Measurements from ENCODE around the gene GMFB. TPM values are rescaled to one million over a fixed set of nuclear protein-coding genes. Genes with fewer than 3 reads are reported as not detected.

Gene GMFB
- polyA plus RNA-seq (ENCODE audit: insufficient read length) = 49.0 TPM

DNA sequence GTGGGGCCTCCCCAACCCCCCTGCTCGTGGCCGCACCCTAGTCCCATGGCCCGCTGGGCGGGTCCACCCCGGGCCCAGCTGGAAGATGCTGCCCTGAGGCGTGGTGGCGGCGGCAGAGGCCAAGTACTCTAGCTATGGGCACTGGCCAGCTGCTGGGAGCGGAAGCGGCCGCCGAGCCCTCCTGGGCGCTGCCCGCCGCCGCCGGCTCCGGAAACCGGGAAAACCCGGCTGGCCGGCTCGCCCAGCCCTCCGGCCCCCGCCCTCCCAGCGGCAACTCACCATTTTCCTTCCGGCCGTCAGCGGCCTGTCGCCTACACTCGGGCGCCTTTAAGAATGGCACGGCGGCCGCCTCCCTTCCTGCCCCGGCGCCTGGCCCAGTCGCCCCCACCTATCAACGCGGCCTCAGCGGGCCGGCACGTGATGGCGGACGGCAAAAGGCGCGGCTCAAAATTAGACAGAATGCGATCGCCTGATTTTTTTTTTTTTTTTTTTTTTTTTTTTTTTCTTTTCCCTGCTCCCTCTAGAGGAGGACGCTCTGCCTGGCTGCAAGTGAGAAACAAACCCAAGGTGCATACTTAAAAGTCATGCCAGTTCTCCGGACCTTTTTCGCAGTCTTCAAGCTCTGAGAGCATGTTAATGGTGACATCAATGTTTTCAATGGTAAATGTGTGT lies at the start of gene GMFB:
GMFB (minus strand) TSS at position 335 of the 672 bp plus-strand sequence; CDS start at position 282, 53 bp downstream.
- peak; percentile 56 for DNase-seq (ENCODE audit: low read depth)

DNA sequence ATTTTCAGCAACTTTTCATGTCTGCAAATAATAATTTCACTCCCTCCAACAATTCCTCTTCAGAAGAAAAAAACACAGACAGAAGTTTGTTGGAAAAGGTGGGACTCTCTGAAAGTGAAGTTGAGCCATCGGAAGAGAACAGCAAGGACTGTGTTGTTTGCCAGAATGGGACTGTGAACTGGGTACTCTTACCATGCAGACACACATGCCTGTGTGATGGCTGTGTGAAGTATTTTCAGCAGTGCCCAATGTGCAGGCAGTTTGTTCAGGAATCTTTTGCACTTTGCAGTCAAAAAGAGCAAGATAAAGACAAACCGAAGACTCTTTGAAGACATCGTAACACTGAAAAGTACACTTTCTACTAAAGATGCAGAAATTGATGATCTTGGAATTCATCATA lies 49.3 kb upstream of the GMFB start:
- no peak for DNase-seq (ENCODE audit: low read depth)

DNA sequence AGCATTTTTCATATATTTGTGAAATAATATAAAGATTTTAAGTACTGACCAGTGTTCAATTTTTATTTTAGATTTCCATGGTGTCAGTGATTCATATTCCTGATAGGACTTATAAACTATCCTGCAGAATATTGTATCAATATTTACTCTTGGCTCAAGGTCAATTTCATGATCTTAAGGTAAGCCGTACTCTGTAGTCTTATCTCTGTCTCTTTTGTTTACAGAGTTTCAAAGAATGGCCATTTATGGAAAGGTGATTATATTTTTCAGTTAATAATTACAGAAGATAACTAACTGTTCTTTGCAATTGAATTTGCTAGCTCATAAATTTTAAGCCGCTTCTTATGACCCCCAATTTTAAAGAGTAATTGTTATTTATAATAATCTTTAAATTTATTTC lies 48.9 kb upstream of the GMFB start:
- DNase-seq (ENCODE audit: low read depth) = no peak

DNA sequence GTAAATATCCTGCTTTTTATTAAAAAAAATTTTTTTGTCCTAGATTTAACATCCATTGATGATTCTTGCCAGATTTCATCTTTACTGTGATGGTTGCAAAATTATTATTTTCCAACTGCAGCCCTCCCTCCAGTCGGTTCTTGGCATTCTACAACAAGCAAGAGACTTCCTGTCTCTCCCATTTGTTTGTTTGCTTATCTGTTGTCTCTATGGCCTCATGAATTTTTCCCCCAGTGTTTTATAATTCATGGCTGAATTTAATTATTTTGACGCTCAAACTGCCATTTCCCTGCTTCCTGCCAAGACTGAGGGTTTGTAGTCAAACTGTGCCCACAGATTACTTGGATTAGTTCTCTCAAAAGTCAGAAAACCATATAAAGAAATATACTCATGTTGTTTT lies 46.9 kb upstream of the GMFB start:
- DNase-seq (ENCODE audit: low read depth) = no peak

DNA sequence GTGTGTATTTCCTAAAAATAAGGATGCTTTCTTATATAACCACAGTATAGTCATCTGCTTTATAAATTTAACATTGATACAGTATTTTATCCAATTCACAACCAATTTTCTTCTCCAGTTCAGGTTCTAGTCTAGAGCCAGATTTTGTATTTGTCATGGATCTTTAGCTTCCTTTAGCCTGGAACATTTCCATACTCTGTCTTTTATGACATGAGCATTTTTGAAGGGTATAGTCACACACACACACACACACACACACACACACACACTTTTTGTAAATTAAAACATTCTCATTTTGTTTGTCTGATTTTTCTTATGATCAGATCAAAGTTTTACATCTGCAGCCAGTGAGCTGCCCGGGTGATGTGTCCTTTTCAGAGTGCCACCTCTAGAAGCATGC lies 46.3 kb upstream of the GMFB start:
- no peak for DNase-seq (ENCODE audit: low read depth)

DNA sequence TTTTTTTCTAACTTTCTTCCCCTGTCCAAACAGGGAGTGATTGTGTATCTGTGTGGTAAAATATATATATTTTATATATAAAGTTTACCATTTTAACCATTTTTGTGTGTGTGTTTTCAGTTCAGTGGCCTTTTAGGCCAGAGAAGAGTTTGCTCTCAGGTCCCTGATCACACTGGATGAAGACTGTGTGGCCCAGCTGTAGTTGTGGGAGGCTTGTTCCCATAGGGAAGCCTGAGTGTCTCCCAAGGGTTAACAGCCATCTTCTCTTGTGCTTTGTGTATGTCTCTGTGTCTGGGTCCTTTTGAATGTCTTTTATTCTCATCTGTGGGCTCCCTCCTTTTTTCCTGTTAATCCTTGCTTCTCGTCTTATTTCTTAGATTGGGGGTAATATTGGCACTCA lies 44.3 kb upstream of the GMFB start:
- DNase-seq (ENCODE audit: low read depth) = no peak

DNA sequence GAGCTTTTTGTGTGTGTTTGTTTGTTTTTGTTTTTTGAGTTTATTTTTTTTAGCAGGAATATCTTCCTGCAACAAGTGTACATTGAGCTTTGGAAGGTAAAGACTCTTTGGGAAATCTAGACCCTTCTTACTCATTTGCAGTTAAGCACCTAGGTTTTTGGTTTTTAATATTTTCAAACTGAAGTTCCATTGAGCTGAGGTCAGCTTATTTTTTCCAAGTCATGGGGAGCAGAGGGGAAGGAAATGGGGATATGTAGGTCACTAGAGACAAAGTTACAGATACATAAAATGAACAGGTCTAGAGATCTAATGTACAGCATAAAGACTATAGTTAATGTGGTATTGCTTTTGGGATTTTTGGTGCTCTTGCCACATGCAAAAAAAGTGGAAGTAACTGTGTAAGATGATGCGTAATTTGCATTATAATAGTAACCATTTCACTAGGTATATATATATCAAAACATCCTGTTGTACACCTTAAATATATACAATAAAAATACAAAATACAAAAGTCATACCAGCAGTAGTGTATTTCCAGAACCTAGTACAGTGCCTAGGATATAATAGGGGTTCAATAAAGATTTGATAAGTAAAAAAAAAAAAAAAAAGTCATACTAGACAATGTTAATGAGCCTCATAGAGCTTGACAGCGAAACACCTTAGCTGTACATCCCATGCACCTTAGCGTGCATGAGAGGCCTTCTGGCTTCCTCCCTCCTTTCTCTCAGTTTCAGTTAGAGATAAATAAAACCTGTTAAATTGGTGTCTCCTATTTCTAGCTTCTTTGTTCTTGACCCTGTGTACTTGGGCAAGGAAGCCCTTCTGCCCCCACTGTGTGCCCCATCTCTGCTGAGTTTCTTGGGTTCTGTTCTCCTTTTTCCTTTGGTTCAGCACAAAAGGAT lies 43.6 kb upstream of the GMFB start:
- DNase-seq (ENCODE audit: low read depth) = no peak

DNA sequence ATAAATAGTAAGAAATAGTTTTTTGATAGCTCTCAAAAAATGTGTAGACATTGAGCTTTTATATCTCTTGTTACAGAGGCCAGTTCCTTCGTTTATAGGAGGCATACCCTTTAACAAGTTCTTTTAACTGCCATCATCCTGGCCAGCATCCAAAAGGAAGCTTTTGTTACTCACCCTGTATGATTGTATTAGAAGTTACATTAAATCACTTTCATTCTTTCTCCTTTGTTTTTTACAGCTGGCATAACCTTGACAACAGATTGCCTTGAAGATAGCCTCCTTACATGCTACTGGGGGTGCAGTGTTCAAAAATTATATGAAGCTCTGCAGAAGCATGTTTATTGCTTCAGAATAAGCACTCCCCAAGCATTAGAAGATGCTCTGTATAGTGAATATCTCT lies 41.0 kb upstream of the GMFB start:
- no peak for DNase-seq (ENCODE audit: low read depth)

DNA sequence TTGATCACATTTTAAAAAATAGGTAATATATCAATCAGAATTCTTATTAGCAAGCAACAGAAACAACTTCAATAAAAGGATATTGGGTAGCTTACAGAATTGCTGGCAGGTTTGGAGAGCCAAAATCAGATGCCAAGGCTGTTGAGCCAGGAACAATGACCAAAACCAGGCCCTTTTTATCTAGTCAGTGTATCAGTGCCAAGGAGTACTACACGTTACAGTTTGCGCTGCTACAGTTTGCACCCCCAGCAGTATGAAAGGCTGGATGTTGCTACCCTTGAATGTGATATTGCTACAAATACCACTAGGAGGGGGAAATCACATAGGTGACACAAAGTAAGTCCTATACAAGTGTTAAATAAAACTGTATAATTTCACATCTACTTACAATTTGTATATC lies 40.2 kb upstream of the GMFB start:
- no peak for DNase-seq (ENCODE audit: low read depth)

DNA sequence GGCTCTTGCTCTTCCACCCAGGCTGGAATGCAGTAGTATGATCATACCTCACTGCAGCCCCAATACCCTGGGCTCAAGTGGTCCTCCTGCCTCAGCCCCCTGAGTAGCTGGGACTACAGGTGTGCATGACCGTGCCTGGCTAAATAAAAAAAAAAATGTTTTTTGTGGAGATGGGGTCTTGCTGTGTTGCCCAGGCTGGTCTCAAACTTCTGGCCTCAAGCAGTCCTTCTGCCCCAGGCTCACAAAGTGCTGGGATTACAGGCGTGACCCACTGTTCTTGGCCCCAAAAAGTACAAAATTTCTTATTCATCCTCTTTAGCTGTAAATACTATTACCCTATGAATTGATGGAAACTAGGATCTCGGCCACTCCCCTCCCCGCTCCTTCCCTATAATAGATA lies 35.6 kb upstream of the GMFB start:
- no peak for DNase-seq (ENCODE audit: low read depth)

DNA sequence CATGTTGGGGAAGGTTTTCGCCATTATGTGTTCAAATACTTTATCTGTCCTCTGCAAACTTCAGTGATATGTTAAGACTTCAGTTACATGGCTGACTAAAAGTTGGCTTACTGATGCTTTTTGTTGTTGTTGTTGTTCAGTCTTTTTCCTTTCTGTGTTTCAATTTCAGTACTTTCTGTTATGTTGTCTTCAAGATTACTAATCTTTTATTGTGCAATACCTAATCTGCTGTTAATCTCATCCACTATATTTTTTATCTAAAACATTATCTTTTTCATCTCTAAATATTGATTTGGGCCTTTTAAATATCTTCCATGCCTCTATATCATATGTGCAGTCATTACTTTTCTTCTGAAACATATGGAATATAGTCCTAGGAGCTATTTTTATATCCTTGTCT lies 27.9 kb upstream of the GMFB start:
- no peak for DNase-seq (ENCODE audit: low read depth)

DNA sequence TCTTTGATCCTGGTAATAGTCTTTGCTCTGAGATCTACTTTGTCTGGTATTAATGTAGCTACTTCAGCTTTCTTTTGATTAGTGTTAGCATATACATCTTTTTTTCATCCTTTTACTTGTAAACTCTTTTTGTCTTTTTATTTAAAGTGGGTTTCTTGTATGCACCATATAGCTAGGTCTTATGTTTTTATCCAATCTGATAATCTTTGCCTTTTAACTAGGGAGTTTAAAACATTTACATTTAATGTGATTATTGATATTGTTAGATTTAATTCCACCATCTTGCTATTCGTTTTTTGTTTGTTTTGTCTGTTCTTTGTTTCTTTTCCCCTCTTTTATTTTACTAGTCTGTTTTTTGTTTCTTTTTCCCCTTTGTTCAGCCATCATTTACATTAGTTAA lies 26.9 kb upstream of the GMFB start:
- no peak for DNase-seq (ENCODE audit: low read depth)

DNA sequence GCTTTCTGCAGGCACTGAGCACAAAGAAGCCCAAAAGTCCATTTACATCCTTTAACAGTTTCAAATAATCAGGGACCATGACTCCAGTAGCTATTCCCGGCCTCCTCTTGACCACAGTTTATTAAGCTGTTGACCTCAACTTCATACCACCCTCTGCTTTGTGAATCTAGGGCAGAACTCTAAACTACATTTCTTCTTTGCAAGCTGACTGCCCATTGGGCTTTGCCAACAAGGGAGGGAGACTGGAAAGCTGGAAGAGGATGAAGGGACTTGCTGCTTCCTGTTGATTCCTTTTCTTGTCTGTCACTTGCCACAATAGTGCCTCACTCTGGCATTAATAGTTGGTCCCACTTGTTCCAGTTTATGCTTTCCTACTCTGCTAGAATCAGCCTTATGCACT lies 23.6 kb upstream of the GMFB start:
- no peak for DNase-seq (ENCODE audit: low read depth)

DNA sequence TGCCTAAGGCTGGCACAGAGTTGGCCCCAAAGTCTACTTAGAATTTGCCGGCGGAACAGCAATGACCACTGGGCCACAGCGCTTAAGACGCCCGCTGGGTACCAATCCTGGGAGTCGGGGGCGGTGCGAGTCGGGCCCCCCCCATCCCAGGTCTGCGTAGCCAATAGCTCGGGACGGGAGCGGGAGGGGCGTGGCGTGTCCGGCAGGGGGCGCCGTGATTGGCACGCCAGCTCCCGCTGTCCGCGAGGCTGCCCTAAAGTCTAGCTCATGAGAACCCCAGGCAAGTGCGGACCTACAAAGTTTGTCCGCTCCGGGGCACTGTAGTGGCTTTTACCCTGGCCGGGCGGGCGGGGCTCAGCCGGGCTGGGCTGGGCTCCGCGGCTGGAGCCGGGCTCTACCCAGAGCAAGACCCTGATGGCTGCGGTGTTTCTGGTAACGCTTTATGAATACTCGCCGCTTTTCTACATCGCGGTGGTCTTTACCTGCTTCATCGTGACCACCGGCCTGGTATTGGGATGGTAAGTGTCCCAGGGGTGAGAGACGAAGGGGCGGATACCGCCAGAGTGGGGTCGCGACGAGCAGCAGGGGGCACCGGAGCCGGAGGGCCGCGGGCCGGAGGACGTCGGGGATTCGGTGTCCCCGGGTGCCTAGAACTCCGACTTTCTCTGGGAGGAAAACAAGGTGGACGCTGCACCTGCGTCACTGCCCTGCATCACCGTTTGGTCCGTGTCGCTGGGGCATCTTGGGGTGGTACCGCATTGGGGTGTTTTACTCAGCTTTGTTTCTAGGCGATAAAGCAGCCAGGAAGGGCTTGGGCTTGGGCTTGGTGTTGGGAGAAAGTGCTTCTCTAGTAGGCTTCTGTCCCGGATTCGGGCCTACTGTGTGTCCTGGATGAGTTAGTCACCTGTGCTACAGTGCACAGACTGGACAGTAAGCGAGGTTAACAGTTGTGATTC lies 21.0 kb upstream of the GMFB start, which contains the start of gene CGRRF1:
CGRRF1 (plus strand) TSS at position 361 of the 956 bp plus-strand sequence; CDS start at position 415, 54 bp downstream.
- peak; percentile 90 for DNase-seq (ENCODE audit: low read depth)

DNA sequence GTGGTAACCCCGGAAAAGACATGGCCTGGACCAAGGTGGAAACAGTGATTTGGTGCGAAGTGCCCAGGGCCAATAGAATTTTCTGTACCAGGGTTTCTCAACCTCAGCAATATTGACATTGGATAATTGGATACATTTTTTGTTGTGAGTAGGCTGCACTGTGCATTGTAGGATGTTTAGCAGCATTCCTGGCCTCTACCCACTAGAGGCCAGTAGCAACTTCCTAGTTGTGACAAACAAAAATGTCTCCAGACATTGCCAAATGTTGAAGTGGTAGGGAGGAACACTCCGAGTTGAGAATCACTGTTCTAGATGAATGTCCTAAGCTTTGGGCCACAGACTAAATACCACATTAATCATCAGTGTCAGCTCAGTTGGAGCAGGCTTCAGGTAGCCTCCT lies 14.7 kb upstream of the GMFB start:
- no peak for DNase-seq (ENCODE audit: low read depth)

DNA sequence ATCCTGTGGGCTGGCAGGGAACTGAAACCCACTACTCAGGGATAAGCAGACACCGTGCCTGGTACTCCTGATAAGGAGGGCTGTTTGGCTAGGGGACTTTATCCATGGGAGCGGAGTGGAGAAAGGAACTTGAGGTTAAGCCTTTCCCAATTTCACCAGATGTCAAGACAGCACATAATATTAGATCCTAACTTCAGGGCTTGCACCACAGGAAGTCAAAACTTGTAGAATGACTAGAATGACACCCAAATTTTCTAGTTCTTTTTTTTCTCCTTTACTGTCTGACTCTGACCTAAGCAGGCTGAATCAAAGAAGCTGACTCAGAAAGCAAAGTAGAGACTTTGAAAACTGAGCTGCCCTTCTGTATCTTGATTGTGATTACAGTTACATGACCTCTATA lies 13.8 kb upstream of the GMFB start:
- no peak for DNase-seq (ENCODE audit: low read depth)

DNA sequence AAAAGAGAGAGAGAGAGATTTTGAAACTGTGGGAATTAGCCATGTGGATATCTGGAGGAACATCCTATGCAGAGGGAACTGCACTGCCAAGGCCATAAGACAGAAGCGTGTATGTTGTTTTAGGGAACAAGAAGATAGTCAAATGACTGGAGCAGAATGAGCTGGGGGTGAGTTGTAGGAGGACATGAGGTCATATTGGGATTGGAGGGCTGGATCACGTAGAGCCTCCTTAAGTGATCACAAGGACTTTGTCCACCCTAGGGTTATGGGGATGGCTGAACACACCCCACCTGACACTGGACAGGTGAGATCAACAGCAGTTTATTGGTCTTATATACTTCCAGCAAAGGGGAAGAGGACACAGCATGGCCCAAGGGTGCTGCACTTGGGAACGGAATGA lies 12.7 kb upstream of the GMFB start:
- DNase-seq (ENCODE audit: low read depth) = no peak

DNA sequence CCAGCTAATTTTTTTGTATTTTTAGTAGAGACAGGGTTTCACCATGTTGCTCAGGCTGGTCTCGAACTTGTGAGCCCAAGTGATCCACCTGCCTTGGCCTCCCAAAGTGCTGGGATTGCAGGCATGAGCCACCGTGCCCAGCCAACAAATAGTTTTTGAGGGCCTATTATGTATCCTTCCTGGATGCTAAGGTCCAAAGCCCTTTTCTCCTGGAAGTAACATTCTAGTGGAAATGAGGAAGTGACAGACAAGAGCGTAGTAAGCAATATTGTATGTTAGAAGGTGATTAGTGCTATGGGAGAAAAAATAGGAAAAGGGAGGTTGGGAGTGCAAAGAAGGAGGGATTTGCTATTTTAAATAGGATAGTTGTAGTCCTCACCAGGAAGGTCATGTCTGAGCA lies 12.0 kb upstream of the GMFB start:
- DNase-seq (ENCODE audit: low read depth) = no peak

DNA sequence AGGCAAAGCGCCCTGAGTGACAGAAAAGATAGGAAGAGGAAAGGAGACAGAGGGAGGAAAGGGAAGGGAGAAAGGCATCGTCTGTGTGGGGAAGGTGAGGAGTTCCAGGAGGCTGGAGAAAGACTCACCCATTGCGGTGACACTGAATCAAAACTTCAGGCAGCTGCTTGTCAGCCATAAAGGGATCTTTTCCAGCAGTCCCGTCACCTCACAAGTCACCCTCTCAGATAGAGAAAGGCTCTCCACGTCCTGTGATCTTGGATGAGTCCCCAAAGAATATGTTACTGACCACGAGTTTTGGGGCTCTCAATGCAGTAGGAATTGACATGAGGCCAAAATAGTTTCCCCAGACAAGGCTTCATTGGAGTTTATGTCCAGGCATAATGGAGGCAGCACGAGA lies 9.8 kb upstream of the GMFB start:
- DNase-seq (ENCODE audit: low read depth) = no peak

DNA sequence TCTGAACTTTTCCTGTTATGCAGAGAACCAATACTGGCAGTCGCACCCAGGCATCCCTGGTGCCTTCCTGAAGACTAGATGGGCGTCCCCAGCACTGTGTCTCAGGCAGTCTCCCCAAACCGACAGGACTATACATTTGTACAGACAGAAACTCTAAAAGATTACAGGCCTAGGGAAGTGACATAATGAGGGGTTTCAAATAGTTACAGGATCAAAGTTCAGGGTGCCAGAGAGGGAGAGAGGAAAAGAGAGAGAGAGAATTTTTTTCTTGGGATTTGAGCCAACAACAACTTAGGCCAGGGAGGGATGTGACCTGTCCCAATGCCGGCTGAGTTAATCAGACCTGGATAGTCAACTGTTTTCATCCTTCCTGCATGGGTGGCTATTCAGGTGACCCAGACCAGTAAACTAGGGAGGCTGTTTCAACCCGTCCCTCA lies 9.3 kb upstream of the GMFB start:
- no peak for DNase-seq (ENCODE audit: low read depth)

DNA sequence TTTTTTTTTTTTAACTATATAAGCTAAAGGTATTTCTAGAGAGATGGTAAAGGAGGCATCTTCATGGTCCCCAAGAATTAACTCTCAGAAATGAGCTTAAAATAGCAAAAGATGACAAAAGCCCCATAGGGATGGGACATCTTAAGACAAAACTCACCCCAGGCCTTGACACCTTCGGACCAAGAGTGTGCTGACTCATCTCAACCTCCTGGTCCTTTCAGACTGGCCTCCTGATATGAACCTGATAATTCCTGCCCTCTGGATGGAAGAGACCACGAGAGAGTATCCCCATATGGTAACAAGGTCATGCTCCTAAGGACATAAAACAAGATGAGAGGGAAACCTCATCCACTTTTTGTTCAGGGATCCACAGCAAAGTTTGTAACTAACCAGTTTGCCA lies 8.4 kb upstream of the GMFB start:
- no peak for DNase-seq (ENCODE audit: low read depth)

DNA sequence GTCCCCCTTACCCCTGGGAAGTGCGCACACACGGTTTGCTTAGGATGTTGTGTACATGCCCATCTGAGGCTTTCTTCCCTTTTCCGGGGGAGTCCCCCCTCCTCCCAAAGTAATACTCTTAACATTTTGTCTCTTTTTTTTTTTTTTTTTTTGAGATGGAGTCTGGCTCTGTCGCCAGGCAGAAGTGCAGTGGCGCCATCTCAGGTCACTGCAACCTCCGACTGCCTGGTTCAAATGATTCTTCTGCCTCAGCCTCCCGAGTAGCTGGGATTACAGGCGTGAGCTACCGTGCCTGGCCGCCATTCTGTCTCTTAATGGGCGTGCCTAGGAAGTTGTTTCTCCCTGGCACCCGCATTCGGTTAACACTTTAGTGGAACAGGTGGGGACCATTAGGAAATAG lies 4.5 kb upstream of the GMFB start:
- DNase-seq (ENCODE audit: low read depth) = no peak

All from forelimb muscle (tissue), 1 donor.